Measurements from ENCODE around the gene CTAGE1. TPM values are rescaled to one million over a fixed set of nuclear protein-coding genes. Genes with fewer than 3 reads are reported as not detected.

The CTAGE1 gene
- total RNA-seq, 1 donor from 2014 or later, result not detected

- intact Hi-C loops (cut with micrococcal nuclease), result no loop called here
Measured at GRCh38 chr18:22439447-22439846, 21.7 kb upstream of the CTAGE1 start.

- intact Hi-C loops (cut with micrococcal nuclease), result no loop called here
Measured at GRCh38 chr18:22436136-22436535, 18.4 kb upstream of the CTAGE1 start.

GRCh38 chr18:22434973-22435608, 17.4 kb upstream of the CTAGE1 start:
- intact Hi-C loops (cut with micrococcal nuclease), result no loop called here

- intact Hi-C loops (cut with micrococcal nuclease), result no loop called here
Measured at GRCh38 chr18:22433956-22434355, 16.2 kb upstream of the CTAGE1 start.

DNA sequence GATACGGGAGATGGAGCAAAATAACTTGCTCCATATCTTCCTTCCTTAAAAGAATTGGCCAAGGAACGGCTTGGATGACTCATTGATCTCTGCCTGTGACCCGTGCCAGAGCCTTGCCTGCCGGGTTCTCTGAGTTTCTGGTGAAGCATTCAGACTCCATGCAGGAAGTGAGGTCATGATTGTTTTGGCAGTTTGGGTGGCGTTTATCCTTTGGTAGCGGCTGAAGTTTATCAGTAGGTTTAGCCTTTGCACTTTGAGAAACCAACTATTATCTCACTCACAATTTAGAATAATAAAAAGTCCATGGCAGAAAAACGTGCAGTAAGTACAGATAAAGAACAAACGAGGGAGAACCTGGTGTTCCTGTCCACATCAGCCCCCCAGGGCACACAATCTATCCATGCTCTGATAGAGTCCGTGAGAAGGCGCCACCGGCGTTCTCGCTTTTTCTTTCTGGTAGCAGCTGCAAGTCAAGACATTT, 15.0 kb upstream of the CTAGE1 start:
- intact Hi-C loops (cut with micrococcal nuclease), result no loop called here

DNA sequence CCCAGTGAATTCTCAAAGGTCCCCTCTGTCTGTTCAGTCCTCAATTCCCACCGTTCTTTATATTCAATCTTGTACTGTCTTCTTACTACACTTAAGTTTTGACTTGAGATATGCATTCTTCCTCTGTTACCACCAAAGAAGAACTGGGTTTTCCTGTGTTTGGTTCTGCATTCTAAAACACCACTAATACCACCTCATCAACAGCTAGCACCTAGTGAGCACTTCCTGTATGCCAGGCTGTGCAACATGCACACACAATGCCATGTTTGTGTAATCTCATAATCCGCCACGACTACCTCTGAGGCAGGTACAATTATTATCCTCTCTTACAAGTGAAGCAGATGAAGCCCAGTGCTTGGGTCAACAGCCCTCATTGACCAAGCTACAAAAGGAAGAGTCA, 11.8 kb upstream of the CTAGE1 start:
- intact Hi-C loops (cut with micrococcal nuclease), result loop anchor here (10.0 kb wide), 1 partner anchor 65 kb away; no protein-coding TSS in a partner anchor

- intact Hi-C loops (cut with micrococcal nuclease), result loop anchor here (10.0 kb wide), 1 partner anchor 64 kb away; no protein-coding TSS in a partner anchor
Measured at GRCh38 chr18:22428672-22429071, 11.0 kb upstream of the CTAGE1 start.

GRCh38 chr18:22427822-22428549, 10.3 kb upstream of the CTAGE1 start:
- intact Hi-C loops (cut with micrococcal nuclease), result loop anchor here (10.0 kb wide), 1 partner anchor 63 kb away; no protein-coding TSS in a partner anchor

- intact Hi-C loops (cut with micrococcal nuclease), result loop anchor here (10.0 kb wide), 1 partner anchor 60 kb away; no protein-coding TSS in a partner anchor
Measured at GRCh38 chr18:22424565-22424963, 6.8 kb upstream of the CTAGE1 start.

DNA sequence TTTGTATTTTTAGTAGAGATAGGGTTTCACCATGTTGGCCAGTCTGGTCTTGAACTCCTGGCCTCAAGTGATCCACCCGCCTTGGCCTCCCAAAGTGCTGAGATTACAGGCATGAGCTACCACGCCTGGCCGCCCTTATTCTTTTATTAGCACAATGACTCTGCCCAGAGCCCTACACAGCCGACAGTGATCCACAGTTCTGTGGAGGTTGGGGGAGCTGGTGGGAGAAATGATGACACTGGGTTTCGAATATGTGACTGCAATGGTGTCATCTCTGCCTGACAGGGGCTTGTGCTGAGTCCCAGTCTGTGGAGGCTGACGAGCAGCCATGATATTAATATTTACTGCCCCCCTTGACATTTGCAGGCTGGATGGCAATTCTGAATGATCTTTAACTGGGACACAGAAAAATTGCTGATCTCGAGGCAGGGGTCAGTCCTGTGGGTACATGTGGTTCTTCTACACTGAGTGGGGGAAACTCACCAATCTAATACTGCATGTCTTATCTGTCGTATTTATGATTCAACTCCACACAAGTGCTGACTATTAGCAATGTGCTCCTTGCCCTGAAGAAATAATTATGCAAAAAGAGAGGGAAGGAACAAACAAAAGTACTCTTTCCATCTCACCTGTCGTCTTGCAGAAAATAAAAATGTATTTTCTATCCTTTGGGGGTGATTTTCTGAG, 6.3 kb upstream of the CTAGE1 start:
- intact Hi-C loops (cut with micrococcal nuclease), result loop anchor here (10.0 kb wide), 1 partner anchor 59 kb away; no protein-coding TSS in a partner anchor

DNA sequence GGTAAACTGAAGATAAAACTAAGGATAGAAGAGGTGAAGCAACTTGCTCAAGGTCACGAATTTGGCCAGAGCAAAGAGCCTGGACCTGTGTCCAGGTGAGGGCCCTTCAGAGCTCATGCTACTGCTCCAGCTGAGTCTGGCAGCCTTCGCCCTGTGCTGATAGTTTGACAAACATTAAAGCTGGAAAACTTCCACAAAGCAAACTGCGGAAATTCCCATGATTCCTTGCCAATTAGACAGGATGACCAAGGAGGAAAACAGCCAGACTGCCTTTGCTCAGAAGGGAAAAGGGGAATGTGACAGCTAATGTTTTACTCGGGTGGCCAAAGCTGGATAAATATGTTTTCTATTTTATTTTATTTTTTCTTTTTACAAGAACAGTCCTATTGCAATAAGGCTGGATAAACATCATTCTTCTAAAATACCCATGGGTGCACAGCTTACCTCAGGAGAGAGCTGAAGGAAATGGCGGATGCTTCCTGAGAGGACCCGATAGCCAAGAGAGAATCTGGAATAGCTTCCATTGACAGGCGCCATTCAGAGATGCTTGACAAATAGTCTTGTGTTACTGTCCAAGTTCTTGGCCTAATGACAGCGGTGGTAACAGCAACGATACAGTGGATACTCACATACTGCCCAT, 5.3 kb upstream of the CTAGE1 start:
- intact Hi-C loops (cut with micrococcal nuclease), result loop anchor here (10.0 kb wide), 1 partner anchor 58 kb away; no protein-coding TSS in a partner anchor

GRCh38 chr18:22420652-22421051, 2.9 kb upstream of the CTAGE1 start:
- intact Hi-C loops (cut with micrococcal nuclease), result loop anchor here (10.0 kb wide), 1 partner anchor 56 kb away; no protein-coding TSS in a partner anchor

DNA sequence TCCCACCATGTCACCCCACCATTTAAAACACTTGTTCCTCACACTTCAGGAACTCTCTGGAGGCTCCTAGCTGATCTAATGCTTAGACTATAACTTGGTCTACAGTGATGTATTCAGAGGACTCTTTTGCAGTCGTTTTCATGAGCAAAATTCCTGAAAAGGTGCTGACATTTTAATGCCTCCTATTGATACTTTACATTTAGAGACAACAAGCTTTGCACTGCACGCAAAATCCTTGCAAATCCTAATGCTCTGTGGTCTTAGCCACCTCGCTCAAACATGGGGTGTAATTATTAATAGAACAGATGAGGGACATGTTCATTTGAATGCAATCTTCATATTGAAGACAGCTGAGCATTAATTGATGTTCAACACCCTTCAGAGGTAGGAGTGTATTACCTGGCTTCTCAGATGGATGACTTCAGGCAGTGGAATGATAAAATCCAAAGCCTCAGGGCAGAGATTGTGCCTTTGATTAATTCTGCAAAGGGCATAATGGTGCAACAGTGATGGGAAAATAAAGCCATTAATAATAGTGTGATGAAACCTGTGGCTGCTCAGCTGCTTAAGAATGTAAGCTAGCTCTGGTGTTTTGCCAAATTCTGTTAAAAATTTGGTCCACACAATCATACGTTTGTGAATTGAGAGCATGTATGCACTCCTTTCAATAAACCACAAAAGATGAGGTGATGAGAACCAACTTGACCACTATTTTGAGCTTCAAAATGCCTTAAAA, 5.4 kb downstream of the CTAGE1 start:
- intact Hi-C loops (cut with micrococcal nuclease), result no loop called here

DNA sequence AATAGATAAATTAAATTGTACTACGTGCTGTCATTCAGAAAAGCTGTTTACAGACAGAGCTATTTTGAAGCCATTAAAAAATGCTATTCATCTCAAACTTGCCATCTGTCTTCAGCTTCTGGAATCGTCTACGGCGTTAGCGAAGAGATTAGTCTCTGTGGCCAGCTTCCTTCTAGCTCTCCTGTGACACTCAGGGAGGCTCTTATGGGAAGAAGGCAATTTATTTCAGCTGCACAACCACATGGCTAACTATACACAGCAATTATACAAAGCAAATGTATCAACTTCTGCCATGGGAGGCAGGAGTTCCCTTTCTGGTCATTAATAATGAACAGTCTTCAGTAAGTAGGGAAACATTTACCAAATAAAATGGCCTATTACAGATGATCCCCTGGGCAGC, 6.3 kb downstream of the CTAGE1 start:
- intact Hi-C loops (cut with micrococcal nuclease), result no loop called here

DNA sequence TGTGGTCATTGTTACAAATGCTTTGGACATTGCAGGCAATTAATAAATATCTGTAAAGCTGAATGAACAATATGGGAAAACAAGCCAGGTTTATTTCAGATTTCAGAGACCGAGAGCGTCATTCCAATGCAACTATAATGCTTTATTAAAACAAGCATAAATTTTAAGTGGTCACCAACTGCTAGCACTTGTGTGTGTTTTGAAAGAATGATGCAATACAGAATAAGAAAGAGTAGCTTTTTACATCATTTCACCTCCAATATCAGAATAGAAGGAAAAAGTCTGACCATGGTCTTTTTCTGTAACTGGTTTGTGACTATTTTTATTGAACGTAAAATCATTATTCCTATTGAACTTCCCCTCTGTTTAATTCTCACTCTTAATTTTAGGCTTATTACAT, 7.6 kb downstream of the CTAGE1 start:
- intact Hi-C loops (cut with micrococcal nuclease), result no loop called here

GRCh38 chr18:22409445-22409844, 8.3 kb downstream of the CTAGE1 start:
- intact Hi-C loops (cut with micrococcal nuclease), result no loop called here

GRCh38 chr18:22408059-22408458, 9.7 kb downstream of the CTAGE1 start:
- intact Hi-C loops (cut with micrococcal nuclease), result no loop called here

- intact Hi-C loops (cut with micrococcal nuclease), result no loop called here
Measured at GRCh38 chr18:22405142-22405541, 12.6 kb downstream of the CTAGE1 start.

- intact Hi-C loops (cut with micrococcal nuclease), result no loop called here
Measured at GRCh38 chr18:22403950-22404349, 13.8 kb downstream of the CTAGE1 start.

- intact Hi-C loops (cut with micrococcal nuclease), result no loop called here
Measured at GRCh38 chr18:22399949-22400348, 17.8 kb downstream of the CTAGE1 start.

GRCh38 chr18:22398464-22398863, 19.3 kb downstream of the CTAGE1 start:
- intact Hi-C loops (cut with micrococcal nuclease), result no loop called here
